Astrocyte of the hippocampus (primary cell): ENCODE measurements around the gene TRPM5.

Experiments
- DNase-seq: peaks from one replicate; pipeline ENCODE4 v3.0.0; 2011; ENCODE audit warnings: low read depth, low spot score

The TRPM5 gene

GRCh38 chr11:2406878-2407410, 37.4 kb downstream of the TRPM5 start:
- no peak for DNase-seq

- DNase-seq = no peak
Observed at GRCh38 chr11:2406451-2406850, 37.9 kb downstream of the TRPM5 start.

- DNase-seq = no peak
Observed at GRCh38 chr11:2404735-2405196, 39.5 kb downstream of the TRPM5 start.

GRCh38 chr11:2402890-2403645, 41.2 kb downstream of the TRPM5 start:
- no peak for DNase-seq

DNA sequence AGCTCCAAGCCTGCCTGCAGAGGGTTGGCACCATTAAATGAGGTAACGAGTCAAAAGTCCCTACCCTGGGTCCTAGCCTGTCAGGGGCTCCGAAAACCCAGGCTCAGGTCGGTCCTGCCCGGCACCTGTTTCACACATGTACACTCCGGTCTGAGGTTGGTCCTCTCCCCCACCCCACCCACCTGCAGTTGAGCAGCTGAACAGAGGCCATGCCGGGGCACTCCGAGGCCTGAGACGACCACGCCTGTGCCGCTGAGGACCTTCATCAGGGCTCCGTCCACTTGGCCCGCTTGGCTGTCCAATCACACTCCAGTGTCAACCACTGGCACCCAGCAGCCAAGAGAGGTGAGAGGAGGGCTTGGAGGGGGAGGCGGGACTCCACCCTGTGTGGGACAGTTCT, 42.2 kb downstream of the TRPM5 start:
- no peak for DNase-seq

DNA sequence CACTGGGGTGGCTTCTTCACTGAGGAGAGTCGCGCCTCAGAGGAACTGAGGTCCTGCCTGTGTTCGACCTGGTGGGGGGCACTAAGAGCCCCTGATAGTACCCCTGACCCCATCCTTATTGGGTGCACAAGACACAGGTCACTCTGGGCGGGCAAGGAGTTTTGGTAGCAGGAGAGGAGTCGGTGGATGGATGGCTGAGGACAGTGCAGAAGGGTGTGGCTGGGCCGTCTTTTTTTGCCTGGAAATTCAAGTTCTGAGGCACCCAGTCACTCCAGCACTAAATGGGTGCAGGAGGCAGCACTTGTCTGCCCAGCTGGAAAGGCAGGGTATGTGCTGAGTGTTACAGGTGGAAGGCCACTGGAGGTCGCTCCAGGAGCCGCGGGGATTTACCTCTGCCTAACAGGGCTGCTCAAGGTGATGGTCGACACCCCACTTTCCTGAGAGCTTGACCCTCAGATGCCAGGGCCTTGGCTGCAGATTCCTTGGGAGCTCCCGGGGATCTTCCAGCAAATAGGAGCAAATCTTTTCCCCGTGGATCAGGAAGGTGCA, 42.8 kb downstream of the TRPM5 start:
- DNase-seq = no peak

GRCh38 chr11:2400762-2401435, 43.4 kb downstream of the TRPM5 start:
- DNase-seq = no peak

GRCh38 chr11:2400069-2400761, 44.1 kb downstream of the TRPM5 start, which contains the start of gene TSSC4:
Gene TSSC4 (plus strand): TSS chr11:2400750. CDS start chr11:2402634, 1,884 bp downstream.
- DNase-seq = peak; percentile 100

DNA sequence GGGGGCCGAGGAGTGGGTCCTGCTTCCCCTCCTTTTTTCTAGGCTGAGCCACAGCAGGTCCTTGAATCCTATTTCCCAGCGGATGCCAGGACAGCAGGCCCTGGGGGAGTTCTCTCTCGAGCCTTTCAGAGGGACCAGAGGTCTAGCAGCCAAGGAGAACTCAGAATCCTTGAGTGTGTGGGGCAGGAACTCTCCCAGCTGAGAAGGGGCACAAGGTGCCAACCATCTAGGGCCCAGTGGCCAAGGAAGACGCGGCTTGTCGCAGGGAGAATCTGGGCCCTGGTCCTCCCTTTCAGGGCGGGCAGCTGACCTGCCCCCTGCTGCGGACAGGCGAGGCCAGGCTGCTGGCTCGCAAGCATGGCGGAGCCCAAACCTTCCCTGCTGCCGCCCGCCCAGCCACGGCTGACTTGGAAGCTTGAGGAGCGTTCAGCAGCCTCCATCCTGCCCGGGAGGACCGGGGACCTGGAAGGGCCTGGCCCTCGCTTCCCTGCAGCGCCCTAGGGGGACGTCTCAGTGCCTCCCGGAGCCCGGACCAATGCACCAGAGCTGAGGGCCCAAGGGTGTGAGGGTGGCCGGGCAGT, 44.7 kb downstream of the TRPM5 start:
- no peak for DNase-seq

DNA sequence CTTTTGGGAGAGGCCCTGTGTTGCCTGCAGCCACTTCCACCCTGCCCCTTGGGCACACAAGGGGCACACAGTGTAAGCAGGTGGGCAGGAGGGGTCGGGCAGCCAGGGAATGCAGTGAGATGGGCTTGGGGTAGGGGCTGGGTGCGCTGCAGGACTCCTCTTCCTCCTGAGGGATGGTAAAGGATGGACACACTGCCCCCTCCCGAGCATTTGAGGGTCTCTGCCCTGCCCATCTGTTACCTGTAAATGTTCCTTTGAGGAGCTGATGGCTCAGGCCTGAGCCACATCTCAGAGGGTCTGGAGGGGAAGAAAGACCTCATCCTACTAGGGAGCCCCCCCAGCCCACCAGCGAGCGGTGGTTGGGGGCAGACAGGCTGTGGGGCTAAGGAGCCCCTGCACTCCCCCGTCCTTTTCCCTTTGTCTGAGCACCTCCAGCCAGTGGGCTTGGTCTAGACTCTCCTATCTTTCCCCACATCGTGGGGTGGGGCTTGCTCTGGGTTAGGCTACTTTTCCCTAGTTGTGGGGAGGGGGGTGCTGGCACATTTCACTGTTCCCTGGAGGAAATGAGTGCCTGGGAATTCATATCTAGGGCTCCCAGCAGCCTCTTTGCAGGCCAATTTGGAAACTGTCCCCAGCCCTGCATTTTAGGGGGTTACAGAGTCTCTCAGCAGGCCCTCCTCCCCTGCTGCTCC, 45.5 kb downstream of the TRPM5 start:
- no peak for DNase-seq

DNA sequence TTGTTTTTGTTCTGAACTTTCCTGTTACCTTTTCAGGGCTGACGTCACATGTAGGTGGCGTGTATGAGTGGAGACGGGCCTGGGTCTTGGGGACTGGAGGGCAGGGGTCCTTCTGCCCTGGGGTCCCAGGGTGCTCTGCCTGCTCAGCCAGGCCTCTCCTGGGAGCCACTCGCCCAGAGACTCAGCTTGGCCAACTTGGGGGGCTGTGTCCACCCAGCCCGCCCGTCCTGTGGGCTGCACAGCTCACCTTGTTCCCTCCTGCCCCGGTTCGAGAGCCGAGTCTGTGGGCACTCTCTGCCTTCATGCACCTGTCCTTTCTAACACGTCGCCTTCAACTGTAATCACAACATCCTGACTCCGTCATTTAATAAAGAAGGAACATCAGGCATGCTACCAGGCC, 47.3 kb downstream of the TRPM5 start:
- no peak for DNase-seq

GRCh38 chr11:2396471-2396870, 47.8 kb downstream of the TRPM5 start:
- no peak for DNase-seq

GRCh38 chr11:2395856-2396255, 48.5 kb downstream of the TRPM5 start:
- DNase-seq = no peak

- no peak for DNase-seq
Observed at GRCh38 chr11:2395211-2395730, 49.0 kb downstream of the TRPM5 start.

GRCh38 chr11:2394818-2395105, 49.6 kb downstream of the TRPM5 start:
- DNase-seq = no peak
